ENCODE results near the gene IGFL4. TPM values are rescaled to one million over a fixed set of nuclear protein-coding genes. Genes with fewer than 3 reads are reported as not detected.
"Not testable (repeated sequence)": the region's sequence is repeated elsewhere in the genome, so short reads cannot be mapped to it uniquely, and the experiment has no call there.

The IGFL4 gene
- not detected for total RNA-seq

DNA sequence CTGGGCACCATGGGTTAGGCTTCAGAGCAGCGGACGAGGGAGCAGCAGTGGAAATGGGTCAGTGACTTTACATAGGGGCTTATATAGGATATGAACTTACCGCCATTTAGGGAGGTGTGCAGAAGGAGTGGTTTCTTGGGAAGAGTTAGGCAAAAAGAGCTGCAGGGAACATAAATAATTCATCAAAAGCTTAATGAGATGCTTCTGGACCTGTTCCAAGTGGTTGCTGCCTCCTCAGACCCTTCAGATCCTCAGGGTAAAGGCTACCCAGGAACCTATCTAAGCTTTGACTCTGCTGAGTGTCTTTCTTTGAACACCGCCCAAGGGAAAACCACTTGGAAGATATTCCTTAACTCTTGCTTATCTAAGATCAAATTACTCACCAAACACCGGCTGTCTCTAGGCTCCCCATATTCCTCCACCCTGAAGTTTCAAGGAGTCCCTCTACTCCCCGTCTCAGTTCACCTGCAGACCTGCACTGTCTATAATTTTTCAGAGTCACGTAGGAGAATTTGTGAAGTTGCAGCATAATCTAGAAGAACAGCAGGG lies at the start of gene IGFL4:
TSS of gene IGFL4 (minus strand) at position 51 of the 549 bp plus-strand sequence. CDS start at position 11, 40 bp downstream.
- Mint-ChIP-seq H3K27ac (no peak within 1 kb of the TSS), H3K4me1 (no peaks in the 10 kb centered on the region), H3K36me3 (peaks cover 2% of the 10 kb centered on the region), H3K4me3 (no peak within 1 kb of the TSS), H3K27me3 (peaks cover 48% of the 10 kb centered on the region), H3K9me3 (peaks cover 12% of the 10 kb centered on the region)
- no peak for DNase-seq

DNA sequence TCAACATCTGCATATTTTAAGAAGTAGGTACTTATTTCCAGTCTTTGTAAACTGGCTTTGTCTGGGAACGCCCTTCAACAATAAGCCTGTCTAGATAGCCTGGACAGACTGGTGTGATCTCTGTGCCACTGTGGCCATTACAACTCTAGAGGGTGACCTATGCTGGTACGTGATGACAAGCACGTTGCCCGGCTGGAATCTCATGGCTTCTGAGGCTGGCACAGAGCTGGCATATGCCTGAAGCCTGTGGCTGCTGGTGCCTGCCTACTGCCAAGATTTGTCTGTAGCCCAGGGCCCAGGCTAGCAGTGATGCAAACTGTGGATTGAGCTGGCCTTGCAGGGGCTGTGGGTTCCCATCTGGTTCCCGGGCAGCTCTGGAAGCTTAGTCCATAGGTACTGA lies 49.6 kb upstream of the IGFL4 start:
- no peaks in the 10 kb centered on the region for H3K36me3 Mint-ChIP-seq
- H3K27ac Mint-ChIP-seq, result no peak overlapping the region
- peaks cover 28% of the 10 kb centered on the region for H3K9me3 Mint-ChIP-seq
- no peak overlapping the region for H3K4me3 Mint-ChIP-seq
- peaks cover 45% of the 10 kb centered on the region for H3K27me3 Mint-ChIP-seq
- no peaks in the 10 kb centered on the region for H3K4me1 Mint-ChIP-seq
- DNase-seq, result no peak

DNA sequence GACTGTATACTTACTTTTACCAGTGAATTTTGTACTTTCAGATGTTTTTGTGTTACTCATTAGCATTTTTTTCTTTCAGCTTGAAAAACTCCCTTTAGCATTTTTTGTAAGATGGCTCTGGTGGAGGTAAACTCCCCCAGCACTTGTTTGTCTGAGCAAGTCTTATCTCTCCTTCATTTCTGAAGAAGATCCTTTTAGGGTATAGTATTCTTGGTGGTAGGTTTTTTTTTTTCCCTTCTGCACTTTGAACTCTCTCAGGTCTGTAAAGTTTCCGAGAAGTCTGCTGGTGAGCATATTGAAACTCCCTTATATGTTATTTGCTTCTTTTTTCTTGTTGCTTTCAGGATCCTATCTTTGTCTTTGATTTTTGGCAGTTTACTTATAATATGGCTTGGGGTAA lies 48.6 kb upstream of the IGFL4 start:
- Mint-ChIP-seq H3K36me3 (no peaks in the 10 kb centered on the region), H3K4me3 (no peak overlapping the region), H3K4me1 (no peaks in the 10 kb centered on the region), H3K27ac (no peak overlapping the region), H3K9me3 (peaks cover 34% of the 10 kb centered on the region), H3K27me3 (peaks cover 51% of the 10 kb centered on the region)
- no peak for DNase-seq

DNA sequence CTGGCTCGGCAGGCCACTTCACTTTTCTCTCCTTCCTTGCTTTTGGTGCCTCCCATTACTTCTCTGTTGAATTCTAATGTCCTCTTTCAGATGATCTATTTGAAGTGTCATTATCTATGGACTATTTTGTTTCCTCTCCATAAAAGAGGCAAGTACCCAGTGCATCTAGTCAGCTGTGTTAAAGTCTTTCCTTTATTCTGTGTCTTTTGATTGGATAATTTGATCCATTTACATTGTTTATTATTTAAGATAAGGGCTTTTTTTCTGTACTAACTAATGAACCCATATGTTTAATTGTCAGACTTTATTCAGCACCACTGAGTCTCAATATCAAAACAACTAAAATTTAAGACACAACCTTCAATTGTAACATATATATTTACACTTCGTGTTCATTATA lies 47.3 kb upstream of the IGFL4 start:
- DNase-seq, result no peak
- H3K4me3 Mint-ChIP-seq, result no peak overlapping the region
- H3K27ac Mint-ChIP-seq, result no peak overlapping the region
- peaks cover 37% of the 10 kb centered on the region for H3K9me3 Mint-ChIP-seq
- peaks cover 54% of the 10 kb centered on the region for H3K27me3 Mint-ChIP-seq
- no peaks in the 10 kb centered on the region for H3K4me1 Mint-ChIP-seq
- H3K36me3 Mint-ChIP-seq, result no peaks in the 10 kb centered on the region

DNA sequence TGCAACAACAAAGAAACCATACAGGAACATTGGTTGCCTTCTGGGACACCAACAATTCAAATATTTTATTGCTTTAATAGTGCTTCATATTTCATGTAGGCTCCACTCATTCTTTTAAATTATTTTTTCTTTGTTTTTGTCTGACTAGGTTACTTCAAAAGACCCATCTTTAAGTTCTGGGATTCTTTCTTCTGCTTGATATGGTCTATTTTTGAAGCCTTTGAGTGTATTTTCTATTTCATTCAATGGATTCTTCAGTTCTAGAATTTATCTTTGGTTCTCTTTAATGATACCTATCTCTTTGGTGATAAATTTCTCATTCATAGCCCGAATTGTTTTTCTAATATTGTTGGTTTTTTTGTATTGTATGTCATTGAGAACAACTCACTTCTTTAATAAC lies 45.1 kb upstream of the IGFL4 start:
- Mint-ChIP-seq H3K36me3 (no peaks in the 10 kb centered on the region), H3K4me3 (no peak overlapping the region), H3K27me3 (peaks cover 71% of the 10 kb centered on the region), H3K9me3 (peaks cover 37% of the 10 kb centered on the region), H3K4me1 (no peaks in the 10 kb centered on the region), H3K27ac (no peak overlapping the region)
- DNase-seq, result no peak

DNA sequence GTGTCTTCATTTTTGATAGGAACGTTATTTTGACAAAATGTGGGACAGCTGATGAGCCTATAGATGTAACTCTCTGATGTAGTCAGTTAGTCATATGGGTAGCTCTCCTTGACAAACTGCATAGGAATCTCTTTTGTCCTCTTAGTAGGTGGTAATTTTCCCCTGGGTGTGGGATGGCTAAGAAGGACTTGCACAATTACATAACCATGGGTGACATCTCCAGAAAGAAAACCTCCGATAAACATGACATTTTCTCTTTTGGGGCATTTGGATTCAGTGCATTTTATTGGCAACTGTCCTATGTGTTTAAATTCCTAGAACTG lies 41.9 kb upstream of the IGFL4 start:
- no peak for DNase-seq
- Mint-ChIP-seq H3K36me3 (no peaks in the 10 kb centered on the region), H3K9me3 (peaks cover 22% of the 10 kb centered on the region), H3K4me1 (no peaks in the 10 kb centered on the region), H3K4me3 (no peak overlapping the region), H3K27me3 (peaks cover 80% of the 10 kb centered on the region), H3K27ac (no peak overlapping the region)

DNA sequence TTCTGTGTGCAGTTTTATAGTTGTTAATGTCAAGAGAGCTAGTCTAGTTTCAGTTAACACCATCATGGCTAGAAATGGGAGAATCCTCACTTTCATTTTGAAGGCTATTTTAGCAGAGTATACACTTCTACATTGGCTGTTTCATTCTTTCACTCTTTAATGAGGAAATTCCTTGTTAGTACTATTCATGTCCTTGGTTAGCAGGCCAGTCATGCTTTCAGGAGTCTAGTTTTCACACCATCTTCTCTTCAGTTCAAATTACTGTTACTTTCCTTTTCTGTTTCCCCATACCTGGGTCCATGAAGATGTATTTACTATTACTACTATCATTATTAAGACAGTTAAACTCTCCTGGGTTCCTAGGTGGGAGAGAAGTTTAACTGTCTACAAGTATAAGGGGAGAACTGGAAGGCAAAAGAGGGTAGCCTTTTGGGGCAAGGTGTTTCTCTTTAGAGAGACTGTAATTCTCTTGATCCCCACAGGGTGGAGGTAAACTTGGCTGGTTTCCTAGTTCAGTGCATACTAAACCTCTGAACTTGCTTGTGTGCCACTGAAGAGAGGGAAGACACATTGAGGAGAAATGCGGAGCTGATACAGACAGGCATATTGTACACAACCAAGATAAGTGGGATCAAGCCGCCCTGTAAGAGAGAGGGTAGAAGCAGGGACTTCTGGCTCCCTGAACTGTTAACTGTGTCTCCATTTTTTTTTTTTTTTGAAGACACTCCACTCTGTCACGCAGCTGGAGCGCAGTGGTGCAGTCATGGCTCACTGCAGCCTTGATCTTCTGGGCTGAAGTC lies 41.3 kb upstream of the IGFL4 start:
- H3K27ac Mint-ChIP-seq, result no peak overlapping the region
- peaks cover 2% of the 10 kb centered on the region for H3K4me1 Mint-ChIP-seq
- H3K4me3 Mint-ChIP-seq, result no peak overlapping the region
- no peaks in the 10 kb centered on the region for H3K36me3 Mint-ChIP-seq
- H3K9me3 Mint-ChIP-seq, result peaks cover 23% of the 10 kb centered on the region
- peaks cover 86% of the 10 kb centered on the region for H3K27me3 Mint-ChIP-seq
- no peak for DNase-seq

DNA sequence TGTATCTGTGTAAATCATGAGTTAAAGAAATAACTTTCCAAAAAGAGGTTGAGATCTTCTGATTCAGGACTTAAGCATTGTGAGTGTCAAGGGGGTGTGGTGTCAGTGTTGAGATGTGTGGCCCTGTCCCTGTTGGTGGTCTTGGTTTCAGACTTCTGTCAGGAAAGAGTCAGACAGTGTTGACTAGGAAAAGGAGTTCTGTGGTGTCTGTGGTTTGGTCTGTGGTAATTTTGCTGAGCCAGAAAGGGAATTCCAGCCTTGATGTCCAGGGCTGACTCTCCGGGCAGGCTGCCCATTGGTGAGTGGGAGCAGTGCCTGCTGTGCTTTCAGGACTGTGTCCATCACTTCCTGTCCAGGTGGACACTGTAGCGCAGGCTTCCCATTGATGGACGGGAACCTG lies 39.8 kb upstream of the IGFL4 start:
- Mint-ChIP-seq H3K36me3 (no peaks in the 10 kb centered on the region), H3K27me3 (peaks cover 95% of the 10 kb centered on the region), H3K4me1 (peaks cover 6% of the 10 kb centered on the region), H3K9me3 (peaks cover 14% of the 10 kb centered on the region), H3K27ac (no peak overlapping the region), H3K4me3 (no peak overlapping the region)
- DNase-seq, result no peak

DNA sequence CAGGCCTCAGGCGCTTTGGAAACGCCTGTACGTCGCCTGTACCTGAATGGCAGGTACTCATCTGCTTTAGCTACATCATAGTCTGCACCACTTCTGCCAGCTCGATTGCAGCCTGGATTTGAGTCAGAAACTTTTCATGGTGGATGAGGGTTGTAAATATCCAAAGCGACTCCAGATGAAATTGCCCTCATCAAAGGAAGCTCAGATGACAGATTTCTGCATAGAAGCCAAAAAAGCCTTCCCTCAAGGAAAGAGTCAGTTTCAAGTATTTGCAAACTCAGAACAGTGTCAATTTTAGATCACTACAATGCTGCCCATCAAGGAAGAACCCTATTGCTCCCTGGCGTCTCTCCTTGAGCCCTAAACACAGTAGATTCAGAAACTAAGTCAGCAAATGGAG lies 38.8 kb upstream of the IGFL4 start:
- Mint-ChIP-seq H3K4me3 (no peak overlapping the region), H3K4me1 (peaks cover 6% of the 10 kb centered on the region), H3K36me3 (no peaks in the 10 kb centered on the region), H3K27ac (no peak overlapping the region), H3K9me3 (peaks cover 6% of the 10 kb centered on the region), H3K27me3 (peaks cover 94% of the 10 kb centered on the region)
- DNase-seq, result no peak

DNA sequence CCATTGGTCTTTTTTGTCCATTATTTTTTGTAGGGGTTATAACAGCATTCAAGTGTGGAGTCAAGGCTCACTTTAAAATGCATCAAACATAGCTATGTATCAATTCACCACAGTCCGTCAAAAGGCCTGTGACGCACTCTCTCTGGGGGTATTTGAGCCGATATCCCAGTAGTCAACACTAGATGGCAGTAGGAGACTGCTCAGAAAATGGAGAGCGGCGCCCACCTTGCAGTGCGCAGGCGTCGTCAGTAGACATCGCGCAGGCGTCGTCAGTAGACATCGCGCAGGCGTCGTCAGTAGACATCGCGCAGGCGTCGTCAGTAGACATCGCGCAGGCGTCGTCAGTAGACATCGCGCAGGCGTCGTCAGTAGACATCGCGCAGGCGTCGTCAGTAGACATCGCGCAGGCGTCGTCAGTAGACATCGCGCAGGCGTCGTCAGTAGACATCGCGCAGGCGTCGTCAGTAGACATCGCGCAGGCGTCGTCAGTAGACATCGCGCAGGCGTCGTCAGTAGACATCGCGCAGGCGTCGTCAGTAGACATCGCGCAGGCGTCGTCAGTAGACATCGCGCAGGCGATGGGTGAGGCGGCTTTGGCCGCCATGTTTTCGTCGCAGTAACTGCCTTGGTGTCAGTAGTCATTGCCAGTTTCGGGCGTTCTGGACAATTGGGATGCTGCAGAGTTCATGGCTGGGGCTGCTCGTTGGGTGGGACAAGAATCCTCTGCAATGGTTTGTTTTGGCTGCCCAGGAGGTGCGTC lies 38.0 kb upstream of the IGFL4 start:
- not testable (repeated sequence) for H3K9me3 Mint-ChIP-seq, H3K27ac Mint-ChIP-seq, H3K4me3 Mint-ChIP-seq, H3K36me3 Mint-ChIP-seq, H3K4me1 Mint-ChIP-seq
- H3K27me3 Mint-ChIP-seq, result peaks cover 92% of the 10 kb centered on the region
- DNase-seq, result peak; percentile 41

DNA sequence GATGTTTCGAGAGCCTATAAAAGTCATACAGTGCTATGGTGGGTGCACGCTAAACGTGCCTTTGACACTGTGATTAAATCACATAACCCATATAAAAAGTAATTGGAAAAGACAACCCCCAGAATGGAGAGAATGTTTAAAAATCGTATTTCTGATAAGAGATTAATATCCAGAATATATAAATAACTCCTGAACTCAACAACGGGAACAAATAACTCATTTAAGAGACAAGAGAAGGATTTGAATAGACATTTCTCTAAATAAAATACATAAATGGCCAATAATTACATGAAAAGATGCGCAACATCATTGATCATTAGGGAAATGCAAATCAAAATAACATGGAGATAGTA lies 37.0 kb upstream of the IGFL4 start:
- H3K4me1 Mint-ChIP-seq, result peaks cover 6% of the 10 kb centered on the region
- H3K36me3 Mint-ChIP-seq, result no peaks in the 10 kb centered on the region
- peaks cover 3% of the 10 kb centered on the region for H3K9me3 Mint-ChIP-seq
- H3K27ac Mint-ChIP-seq, result no peak overlapping the region
- H3K27me3 Mint-ChIP-seq, result peaks cover 88% of the 10 kb centered on the region
- H3K4me3 Mint-ChIP-seq, result no peak overlapping the region
- no peak for DNase-seq

DNA sequence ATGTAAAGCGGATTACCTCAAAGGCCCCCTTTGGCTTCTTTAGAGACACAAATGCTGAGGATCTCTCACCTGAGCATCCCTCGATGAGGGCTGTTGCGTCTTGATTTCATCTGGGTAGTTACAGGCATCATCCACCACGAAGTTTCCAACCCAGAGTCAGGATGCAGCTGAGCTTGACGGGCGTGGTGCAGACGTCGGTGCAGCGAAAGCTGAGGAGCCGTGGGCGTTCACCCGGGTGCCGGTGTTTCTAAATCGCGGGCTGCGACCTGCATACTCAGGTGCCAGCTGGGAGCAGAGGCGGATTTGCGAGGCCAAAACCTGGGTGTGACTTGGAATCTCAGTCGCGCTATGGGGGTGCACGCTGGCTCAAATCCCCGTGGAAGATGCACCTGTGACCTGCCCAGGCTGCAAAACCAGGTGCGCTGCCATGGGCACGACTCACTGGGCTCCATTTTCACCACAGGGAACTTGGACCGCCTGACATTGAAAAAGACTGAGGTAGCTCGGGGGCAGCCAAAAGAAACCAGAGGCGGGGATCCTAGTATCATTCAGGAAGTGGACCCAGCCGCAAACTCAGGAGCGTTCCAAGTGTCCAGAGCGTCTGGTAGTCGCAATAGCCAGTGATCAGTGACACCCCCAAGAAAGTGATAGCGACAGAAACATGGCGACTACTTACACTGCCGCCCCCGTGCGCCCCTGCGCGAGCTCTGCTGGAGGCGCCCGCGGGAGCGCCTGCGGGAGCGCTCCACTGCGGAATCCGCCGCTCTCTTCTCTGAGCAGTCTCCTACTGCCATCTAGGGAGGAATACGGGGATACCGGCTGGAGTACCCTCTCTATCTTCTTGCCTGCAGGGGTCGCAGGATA lies 36.4 kb upstream of the IGFL4 start:
- Mint-ChIP-seq H3K27me3 (peaks cover 88% of the 10 kb centered on the region), H3K27ac (no peak overlapping the region), H3K36me3 (no peaks in the 10 kb centered on the region), H3K9me3 (peaks cover 3% of the 10 kb centered on the region), H3K4me1 (peaks cover 6% of the 10 kb centered on the region), H3K4me3 (no peak overlapping the region)
- DNase-seq, result peak; percentile 54

DNA sequence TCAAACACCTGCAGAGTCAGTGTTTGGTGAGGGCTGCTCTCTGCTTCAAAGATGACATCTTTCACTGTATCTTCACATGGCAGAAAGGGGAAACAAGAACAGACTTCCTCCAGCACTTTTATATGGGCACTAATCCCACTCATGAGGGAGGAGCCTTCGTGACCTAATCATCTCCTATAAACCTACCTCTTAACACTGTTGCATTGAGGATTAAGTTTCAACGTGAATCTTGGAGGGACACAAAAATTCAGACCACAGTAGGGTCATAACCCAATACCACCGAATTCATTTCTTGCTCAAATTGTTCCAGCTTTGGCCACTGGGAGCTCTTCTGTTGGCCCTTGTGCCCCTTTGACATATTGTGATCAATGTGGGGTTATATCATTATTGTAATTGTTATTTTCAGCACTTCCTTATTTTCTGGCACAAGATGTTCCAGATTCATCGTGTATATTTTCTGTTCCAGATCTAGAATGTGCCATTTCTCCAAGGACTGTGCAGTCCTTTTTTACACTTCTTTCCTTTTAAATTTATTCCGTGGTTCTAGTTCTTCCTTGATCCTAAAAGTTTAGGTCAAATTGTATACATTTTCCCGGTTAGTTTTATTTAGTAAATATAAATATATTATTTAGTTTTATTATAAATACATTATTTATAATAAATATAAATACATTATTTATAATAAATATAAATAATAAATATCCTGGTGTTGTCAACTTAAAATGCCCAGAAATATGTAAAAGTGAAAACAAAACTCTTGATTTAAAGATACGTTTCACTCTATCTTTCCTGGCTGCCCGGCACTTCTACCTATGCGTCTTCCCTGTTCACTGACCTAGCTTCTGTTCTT lies 35.5 kb upstream of the IGFL4 start:
- peaks cover 88% of the 10 kb centered on the region for H3K27me3 Mint-ChIP-seq
- H3K9me3 Mint-ChIP-seq, result peaks cover 3% of the 10 kb centered on the region
- DNase-seq, result no peak
- no peak overlapping the region for H3K4me3 Mint-ChIP-seq
- H3K27ac Mint-ChIP-seq, result no peak overlapping the region
- H3K36me3 Mint-ChIP-seq, result no peaks in the 10 kb centered on the region
- peaks cover 6% of the 10 kb centered on the region for H3K4me1 Mint-ChIP-seq

DNA sequence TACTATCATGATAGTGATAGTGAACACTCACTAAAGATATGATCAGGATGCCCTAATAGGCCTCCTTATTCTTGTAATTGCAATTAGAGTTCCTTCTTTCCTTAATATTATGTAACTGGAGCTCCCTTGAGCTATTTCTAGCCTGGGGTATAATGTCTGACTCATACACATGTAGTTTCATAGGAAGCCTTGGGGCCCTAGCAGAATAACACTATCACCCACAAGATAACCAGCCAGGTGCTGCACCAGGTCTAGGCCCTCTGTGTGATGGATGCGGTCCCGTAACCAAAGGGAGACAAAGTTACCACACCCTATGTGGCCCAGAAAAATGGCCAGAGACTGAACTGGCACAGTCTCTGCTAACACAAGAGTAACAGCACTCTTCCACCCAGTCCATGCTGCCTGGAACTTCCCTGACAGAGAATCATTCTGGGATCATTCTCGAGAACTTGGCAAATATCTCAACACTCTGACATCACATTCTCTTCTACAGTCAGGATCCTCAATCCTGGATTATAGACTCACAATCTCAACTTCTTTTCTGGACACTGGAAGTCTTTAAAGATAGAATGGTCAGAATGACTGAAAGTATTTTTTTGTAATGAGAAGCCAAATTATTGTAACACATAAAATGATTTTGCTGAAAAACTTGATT lies 32.6 kb upstream of the IGFL4 start:
- no peak overlapping the region for H3K4me3 Mint-ChIP-seq

More for the DNA sequence above, 32.6 kb upstream of the IGFL4 start:
- H3K9me3 Mint-ChIP-seq, result peaks cover 3% of the 10 kb centered on the region
- H3K27me3 Mint-ChIP-seq, result peaks cover 91% of the 10 kb centered on the region
- H3K4me1 Mint-ChIP-seq, result peaks cover 8% of the 10 kb centered on the region
- no peaks in the 10 kb centered on the region for H3K36me3 Mint-ChIP-seq
- no peak overlapping the region for H3K27ac Mint-ChIP-seq
- DNase-seq, result no peak

All from activated naive CD8-positive, alpha-beta T cell treated with anti-CD3 and anti-CD28 coated beads for 36 hours (primary cell).